ENCODE results near the gene RNF19B. TPM values are rescaled to one million over a fixed set of nuclear protein-coding genes. Genes with fewer than 3 reads are reported as not detected.

The RNF19B gene
- total RNA-seq, 1 donor from 2014 or later: 9.9 TPM

- DNase-seq: no peak
Observed at GRCh38 chr1:32886828-32887414, 77.7 kb downstream of the RNF19B start.

Other genes with a start within 250 kb of the RNF19B start
- gene YARS1, start 147.5 kb downstream of the RNF19B start, total RNA-seq: 36.1 TPM
- 68.8 TPM for gene S100PBP, start 147.2 kb downstream of the RNF19B start, total RNA-seq
- 125 TPM for gene FNDC5, start 93.9 kb downstream of the RNF19B start, total RNA-seq
- 0.21 TPM for gene HPCA, start 78.3 kb downstream of the RNF19B start, total RNA-seq
- 14.9 TPM for gene TMEM54, start 63.4 kb downstream of the RNF19B start, total RNA-seq
- 109 TPM for gene AK2, start 72.1 kb upstream of the RNF19B start, total RNA-seq
- 3.8 TPM for gene AZIN2, start 116.3 kb upstream of the RNF19B start, total RNA-seq
- gene TRIM62, start 217.2 kb upstream of the RNF19B start, total RNA-seq: 4.4 TPM

Measured in tongue (tissue), 2 donors.